Stomach (tissue), 9 donors: Measurements from ENCODE around the gene PDCD6IP. TPM values are rescaled to one million over a fixed set of nuclear protein-coding genes. Genes with fewer than 3 reads are reported as not detected.

ENCODE experiments used
- DNase-seq, 2 donors: peaks; one replicate each; pipeline versions ENCODE4 v3.0.0 to v3.0.0-alpha.2; 2013 to 2019
- H3K27ac ChIP-seq, 5 donors: fragments of 200-600 bp in 4 of 5; sonication (generic) in 4 of 5; one replicate each; pipeline ENCODE4 v1.5.1; 2013 to 2019; ENCODE audit warnings: mild to moderate bottlenecking in 1 of 5, moderate library complexity in 1 of 5
- H3K27me3 ChIP-seq, 3 donors: fragments of 200-600 bp; sonication (generic); one replicate each; pipeline ENCODE4 v1.5.1; 2017 to 2019; ENCODE audit warnings: mixed run types in 1 of 3
- H3K36me3 ChIP-seq, 4 donors: fragments of 200-600 bp; sonication (generic); 1 replicate in 3 of 4; 2 replicates in 1 of 4; pipeline ENCODE4 v1.5.1; 2016 to 2019
- H3K4me1 ChIP-seq, 4 donors: fragments of 200-600 bp; sonication (generic); one replicate each; pipeline ENCODE4 v1.5.1; 2016 to 2019
- H3K4me3 ChIP-seq, 4 donors: fragments of 200-600 bp; sonication (generic) in 3 of 4; one replicate each; pipeline ENCODE4 v1.5.1; 2016 to 2019; ENCODE audit warnings: mild to moderate bottlenecking in 1 of 4
- H3K9me3 ChIP-seq, 4 donors: fragments of 200-600 bp; sonication (generic); one replicate each; pipeline ENCODE4 v1.5.1; 2016 to 2019
- CTCF ChIP-seq, 7 experiments: fragments of 450-650 bp in 4 of 7; fragments of 200-600 bp in 3 of 7; sonication (generic) in 3 of 7; IDR thresholded peaks; one replicate each; pipeline ENCODE4 v1.5.1; 2016 to 2019; ENCODE audit warnings: antibody characterized with exemption in 7 of 7, control low read depth in 2 of 7, mild to moderate bottlenecking in 1 of 7
- EP300 ChIP-seq: sonication (generic); formaldehyde crosslinking; IDR thresholded peaks from one replicate; pipeline ENCODE4 v1.6.1; 2017; ENCODE audit warnings: antibody characterized with exemption
- POLR2A ChIP-seq, 4 donors: fragments of 450-650 bp; IDR thresholded peaks; one replicate each; pipeline ENCODE4 v1.6.1; 2016; ENCODE audit warnings: antibody characterized with exemption in 4 of 4, control low read depth in 2 of 4, mild to moderate bottlenecking in 1 of 4, moderate library complexity in 1 of 4
- POLR2AphosphoS5 ChIP-seq, 3 donors: sonication (generic); formaldehyde crosslinking; IDR thresholded peaks; one replicate each; pipeline ENCODE4 v1.6.1; 2016; ENCODE audit warnings: antibody characterized with exemption in 3 of 3
- WGBS, 5 donors: extraction: QIAGEN DNeasy Blood & Tissue Kit in 3 of 5; methylation state at CpG; one replicate each; pipeline versions ENCODE4 v1.1.5 to v1.1.7; 2013 to 2018; 5-methylcytosine and 5-hydroxymethylcytosine counted together
- intact Hi-C: fragments of 100-400 bp; cut with DNase I; formaldehyde crosslinking; loops from one replicate; pipeline ENCODE4 v1.15.1; 2023; ENCODE audit warnings: low total_unique reads
- polyA plus RNA-seq, 3 donors: library from polyadenylated mRNA; stranded (reverse); fragments of 200-250 nt; gene quantifications; one replicate each; pipeline ENCODE4 v1.2.3, GENCODE V29; 2013
- total RNA-seq, 5 donors: library from RNA; depleted of rRNA; stranded (reverse); fragments of >200 nt; gene quantifications; one replicate each; pipeline versions ENCODE4 v1.1.0 to v1.2.3, GENCODE V29; 2014 to 2016
- donor health status: healthy with polysubstance abuse.
- donor health status: Bipolar disorder and iron deficiency.
- donor health status: healthy.

The PDCD6IP gene
- total and polyA plus RNA-seq, 8 donors = 23.5 to 243 (median 74.7) TPM

DNA sequence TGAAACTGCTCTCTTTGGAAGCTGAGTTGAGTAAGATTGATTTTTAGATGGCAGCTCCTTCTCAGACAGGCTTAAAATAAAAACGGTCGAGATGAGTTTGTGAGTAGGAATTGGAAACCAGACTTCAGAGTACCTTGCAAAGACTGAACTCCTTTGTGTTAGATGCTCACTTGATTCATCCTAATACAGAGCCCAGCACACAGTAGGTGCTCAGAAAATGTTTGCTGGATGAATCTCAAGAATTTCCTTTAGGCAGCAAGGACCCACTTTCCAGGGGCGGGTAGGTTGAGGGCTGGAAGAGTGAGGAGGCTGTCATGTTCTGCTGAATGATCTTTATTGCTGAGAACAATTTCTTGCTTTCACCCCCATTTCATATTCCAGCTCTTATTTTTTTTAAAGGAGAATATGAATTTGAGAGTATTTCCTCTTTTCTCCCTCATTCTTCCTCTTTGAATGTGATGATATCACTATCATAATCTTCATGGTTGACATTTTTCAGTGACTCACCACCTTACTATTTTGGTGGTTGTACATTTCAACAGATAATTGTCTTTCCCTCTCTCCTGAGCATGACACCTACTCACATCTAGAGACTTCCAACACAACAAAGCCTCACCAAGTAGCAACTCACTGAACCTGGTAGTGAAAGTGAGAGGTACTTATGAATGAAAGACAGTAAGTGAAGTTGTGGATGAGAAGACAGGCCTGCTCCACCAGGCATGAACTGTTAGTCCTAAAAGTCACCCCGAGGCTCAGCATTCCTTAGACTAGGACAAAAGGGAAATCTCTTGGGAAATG lies 113.3 kb downstream of the PDCD6IP start:
- no peak overlapping the region for H3K4me3 ChIP-seq
- TF ChIP-seq POLR2A (IDR thresholded peaks at IDR 0.05) (no peak), EP300 (no peak), CTCF (IDR thresholded peaks at IDR 0.05) (no peak), POLR2AphosphoS5 (IDR thresholded peaks at IDR 0.05) (no peak)
- WGBS, 5 donors = 81 to 94% (median 89%) methylated on average over 4 of the region's 4 CpGs
- H3K9me3 ChIP-seq = no peaks in the 10 kb centered on the region
- intact Hi-C loops = no loop called here
- no peaks in the 10 kb centered on the region for H3K4me1 ChIP-seq
- H3K27me3 ChIP-seq = peaks cover 0 to 3% (median 0%) of the 10 kb centered on the region in 3 donors
- no peak overlapping the region for H3K27ac ChIP-seq
- no peaks in the 10 kb centered on the region for H3K36me3 ChIP-seq
- no peak for DNase-seq

DNA sequence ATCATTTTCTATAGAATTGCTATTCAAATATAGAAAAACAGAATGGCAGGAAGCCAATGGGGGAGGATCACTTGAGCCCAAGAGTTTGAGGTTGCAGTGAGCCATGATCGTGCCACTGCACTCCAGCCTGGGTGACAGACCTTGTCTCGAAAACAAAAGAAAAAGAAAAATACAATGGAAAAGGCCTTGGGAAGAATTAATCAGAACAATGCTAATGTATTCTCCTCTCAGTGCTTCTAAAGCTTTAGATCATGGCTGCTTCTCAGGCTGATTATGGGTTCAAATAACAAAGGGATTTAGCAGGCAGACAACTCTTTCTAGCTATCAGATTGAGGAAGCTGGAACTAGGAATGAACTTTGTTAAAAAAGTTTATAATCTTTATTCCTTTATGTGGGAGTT lies 115.8 kb downstream of the PDCD6IP start:
- H3K36me3 ChIP-seq = no peaks in the 10 kb centered on the region
- intact Hi-C loops = no loop called here
- WGBS, 5 donors = 82 to 88% (median 86%) methylated on average over 2 of the region's 2 CpGs
- peaks cover 0 to 3% (median 0%) of the 10 kb centered on the region in 3 donors for H3K27me3 ChIP-seq
- H3K4me3 ChIP-seq = no peak overlapping the region
- H3K27ac ChIP-seq = no peak overlapping the region
- no peaks in the 10 kb centered on the region for H3K9me3 ChIP-seq
- no peaks in the 10 kb centered on the region for H3K4me1 ChIP-seq
- TF ChIP-seq POLR2A (IDR thresholded peaks at IDR 0.05) (no peak), EP300 (no peak), CTCF (IDR thresholded peaks at IDR 0.05) (no peak), POLR2AphosphoS5 (IDR thresholded peaks at IDR 0.05) (no peak)
- no peak for DNase-seq

- Histone ChIP-seq H3K9me3 (no peaks in the 10 kb centered on the region), H3K36me3 (no peaks in the 10 kb centered on the region), H3K4me1 (no peaks in the 10 kb centered on the region), H3K4me3 (no peak overlapping the region), H3K27me3 (peaks cover 0 to 3% (median 0%) of the 10 kb centered on the region in 3 donors), H3K27ac (no peak overlapping the region)
- no peak for TF ChIP-seq CTCF (IDR thresholded peaks at IDR 0.05)
- TF ChIP-seq POLR2A (IDR thresholded peaks at IDR 0.05) = no peak
- TF ChIP-seq POLR2AphosphoS5 (IDR thresholded peaks at IDR 0.05) = no peak
- no peak for TF ChIP-seq EP300
- DNase-seq = no peak
- intact Hi-C loops = no loop called here
- 67 to 78% (median 71%) methylated on average over 12 of the region's 12 CpGs for WGBS, 5 donors
Observed at GRCh38 chr3:33914731-33915379, 116.4 kb downstream of the PDCD6IP start.

- H3K27me3 ChIP-seq = peaks cover 0 to 3% (median 0%) of the 10 kb centered on the region in 3 donors
- no peaks in the 10 kb centered on the region for H3K36me3 ChIP-seq
- H3K27ac ChIP-seq = no peak overlapping the region
- H3K9me3 ChIP-seq = no peaks in the 10 kb centered on the region
- intact Hi-C loops = no loop called here
- TF ChIP-seq CTCF (IDR thresholded peaks at IDR 0.05) (no peak), POLR2AphosphoS5 (IDR thresholded peaks at IDR 0.05) (no peak), POLR2A (IDR thresholded peaks at IDR 0.05) (no peak), EP300 (no peak)
- H3K4me3 ChIP-seq = no peak overlapping the region
- H3K4me1 ChIP-seq = no peaks in the 10 kb centered on the region
- DNase-seq = peak in 1 of 2 donors; percentile 62
- WGBS, 5 donors = 36 to 48% (median 38%) methylated on average over 9 of the region's 9 CpGs
Observed at GRCh38 chr3:33915796-33916546, 117.5 kb downstream of the PDCD6IP start.
